GM21786 (cell line): ENCODE measurements around the gene PHF13.
"Not testable (repeated sequence)": the region's sequence is repeated elsewhere in the genome, so short reads cannot be mapped to it uniquely, and the experiment has no call there.

ENCODE experiments used
- ATAC-seq: cut with Tn5 transposase; IDR thresholded peaks from one replicate; pipeline ENCODE4 v1.9.1; 2021; ENCODE audit not compliant: unreplicated experiment

Gene PHF13

DNA sequence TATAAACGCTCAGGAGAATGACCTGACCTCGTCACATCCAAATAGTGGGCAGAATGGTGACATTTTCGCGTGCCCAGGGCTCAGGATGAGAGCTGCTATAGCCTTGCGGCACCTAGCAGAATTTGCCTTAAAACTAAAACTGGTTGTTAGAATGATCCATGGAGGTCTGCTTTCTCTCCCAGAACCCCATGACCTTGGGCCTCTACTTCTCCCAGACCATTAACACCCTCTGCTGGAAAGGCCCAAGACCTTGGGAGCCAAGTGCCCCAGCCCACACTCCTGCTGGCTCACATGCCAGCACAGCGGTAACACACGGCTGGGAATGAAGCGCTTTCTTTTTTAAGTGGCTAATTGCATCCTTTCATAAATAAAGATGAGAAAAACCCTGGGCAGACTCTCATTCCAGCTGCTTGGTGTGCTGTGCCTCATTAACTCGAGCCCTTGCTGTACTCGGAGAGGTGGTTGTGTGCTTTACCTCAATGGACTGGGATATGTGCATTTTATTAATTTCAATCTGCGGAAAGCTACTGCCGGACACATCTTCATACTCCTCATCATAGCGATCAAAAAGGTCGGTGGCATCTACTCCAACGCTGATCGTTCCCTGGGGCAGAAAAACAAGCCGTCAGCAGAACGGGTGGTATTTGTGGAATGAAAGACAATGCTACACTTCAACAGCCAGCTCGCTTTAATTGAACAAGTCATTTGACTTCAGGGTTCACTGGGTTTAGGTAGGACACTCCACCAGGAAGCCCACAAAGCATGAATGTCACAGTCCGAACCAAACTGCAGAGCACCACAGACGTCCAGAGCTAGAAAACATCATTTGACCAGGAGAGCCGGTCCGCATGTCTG is 40.1 kb downstream of the PHF13 start:
- no peak for ATAC-seq

GRCh38 chr1:6657138-6657537 is 43.6 kb downstream of the PHF13 start:
- no peak for ATAC-seq

DNA sequence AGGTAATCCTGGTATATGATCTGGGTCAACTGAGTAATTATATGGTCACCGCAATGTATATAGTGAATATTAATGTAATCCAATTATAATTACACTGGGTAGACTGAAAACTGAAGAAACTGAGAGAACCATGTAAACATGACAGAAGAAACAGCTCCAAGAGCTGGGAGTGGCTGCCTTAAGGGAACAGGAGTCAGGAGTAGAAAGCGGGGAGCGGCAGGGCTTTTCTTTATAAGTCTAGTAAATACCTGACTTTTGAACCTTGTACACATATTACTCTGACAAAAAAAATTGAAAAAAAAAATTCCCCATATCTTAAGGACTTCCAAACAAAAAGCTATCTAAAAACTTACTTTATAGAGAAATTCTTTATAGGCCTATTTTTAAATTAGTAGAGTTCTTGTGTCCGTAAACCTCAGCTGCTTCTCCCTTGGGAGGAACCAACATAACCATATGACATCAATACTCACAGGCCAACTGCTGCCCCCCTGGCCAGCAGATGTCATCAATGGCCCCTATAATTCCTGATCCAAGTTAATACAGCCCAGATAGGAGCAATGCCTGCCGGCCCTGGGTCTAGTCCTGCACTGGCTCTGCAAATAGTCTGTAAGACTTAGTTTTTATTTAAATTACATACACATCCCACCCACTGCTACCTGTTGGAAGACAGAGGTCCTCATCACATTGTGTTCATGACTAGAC is 45.0 kb downstream of the PHF13 start:
- ATAC-seq, result no peak

DNA sequence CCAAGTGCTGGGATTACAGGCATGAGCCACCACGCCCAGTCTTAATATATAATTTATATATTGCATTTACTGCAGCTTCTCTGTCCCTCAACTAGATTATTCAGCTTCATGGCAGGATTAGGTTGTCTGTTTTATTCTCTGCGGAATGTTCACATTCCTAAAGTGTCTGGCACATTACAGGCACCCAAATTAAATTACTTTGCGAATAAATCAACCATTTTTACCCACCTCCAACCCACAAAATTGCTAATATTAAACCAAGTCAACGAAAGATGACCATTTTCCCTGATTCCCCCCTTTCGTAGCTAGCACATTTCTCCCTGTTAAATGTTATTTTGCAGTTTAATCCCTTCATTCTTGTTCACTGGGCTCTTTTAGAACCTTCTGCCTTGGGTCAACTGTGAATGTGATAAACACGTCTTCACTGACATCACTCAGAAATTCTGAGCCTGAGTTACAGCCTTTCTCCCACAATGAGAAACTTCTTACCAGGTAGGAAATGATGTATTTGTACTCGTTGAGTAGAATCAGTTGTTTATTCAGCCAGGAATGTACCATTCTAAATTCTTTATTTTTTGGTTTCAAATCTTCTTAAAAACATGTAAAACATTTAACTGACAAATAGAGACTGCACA is 47.0 kb downstream of the PHF13 start:
- no peak for ATAC-seq

- not testable (repeated sequence) for ATAC-seq
These were observed 48.9 kb downstream of the PHF13 start for GRCh38 chr1:6662468-6662867.

- no peak for ATAC-seq
These were observed 53.2 kb downstream of the PHF13 start for GRCh38 chr1:6666696-6667095.

- no peak for ATAC-seq
These were observed 53.6 kb downstream of the PHF13 start for GRCh38 chr1:6667139-6667538.

- no peak for ATAC-seq
These were observed 55.0 kb downstream of the PHF13 start for GRCh38 chr1:6668503-6668902.

DNA sequence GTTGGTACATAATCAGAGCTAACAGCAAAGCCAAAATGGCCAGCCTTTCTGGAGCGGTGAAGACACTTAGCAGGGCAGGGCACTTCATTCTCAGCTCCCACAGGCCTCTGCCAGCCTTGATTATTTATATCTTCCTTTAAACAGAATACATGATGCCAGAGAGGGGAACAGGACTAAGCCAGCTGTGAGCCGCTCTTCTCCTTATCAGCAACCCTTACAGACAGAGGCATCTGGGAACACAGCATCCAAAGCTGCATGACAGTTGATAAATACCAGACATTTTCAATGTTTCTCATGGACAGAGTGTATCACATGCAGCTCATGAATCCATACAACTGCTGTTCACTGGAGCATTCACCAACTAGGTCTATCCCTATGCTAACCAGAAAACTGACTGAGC is 59.0 kb downstream of the PHF13 start:
- no peak for ATAC-seq
